Neuron (in vitro differentiated cells): Measurements from ENCODE around the gene KIF14.

ENCODE experiments used
- H2AFZ ChIP-seq: one replicate; pipeline ENCODE4 v1.6.1; 2013; ENCODE audit warnings: low read depth, mild to moderate bottlenecking, inconsistent platforms, low read length, moderate library complexity
- H3K27me3 ChIP-seq: one replicate; pipeline ENCODE4 v1.6.1; 2013; ENCODE audit warnings: low read length; ENCODE audit not compliant: insufficient read depth
- H3K36me3 ChIP-seq: one replicate; pipeline ENCODE4 v1.6.1; 2013; ENCODE audit warnings: low read length; ENCODE audit not compliant: insufficient read depth
- H3K4me1 ChIP-seq: one replicate; pipeline ENCODE4 v1.6.1; 2013; ENCODE audit warnings: low read length; ENCODE audit not compliant: insufficient read depth
- H3K4me3 ChIP-seq: 2 replicates; pipeline ENCODE4 v1.5.1; 2013; ENCODE audit warnings: mild to moderate bottlenecking, low read length, moderate library complexity
- H3K9me3 ChIP-seq: one replicate; pipeline ENCODE4 v1.6.1; 2013; ENCODE audit warnings: low read length

KIF14 gene

GRCh38 chr1:200550367-200550766, 70.2 kb downstream of the KIF14 start:
- Histone ChIP-seq H3K4me1 (no peaks in the 10 kb centered on the region), H3K27me3 (no peaks in the 10 kb centered on the region), H3K4me3 (no peak overlapping the region), H3K36me3 (peaks cover 7% of the 10 kb centered on the region), H2AFZ (no peak overlapping the region), H3K9me3 (no peaks in the 10 kb centered on the region)

- Histone ChIP-seq H3K9me3 (no peaks in the 10 kb centered on the region), H3K27me3 (no peaks in the 10 kb centered on the region), H3K36me3 (peaks cover 3% of the 10 kb centered on the region), H3K4me3 (no peak overlapping the region), H3K4me1 (no peaks in the 10 kb centered on the region), H2AFZ (no peak overlapping the region)
Measured at GRCh38 chr1:200547386-200547785, 73.2 kb downstream of the KIF14 start.

- Histone ChIP-seq H3K4me3 (no peak overlapping the region), H2AFZ (no peak overlapping the region), H3K4me1 (no peaks in the 10 kb centered on the region), H3K36me3 (peaks cover 3% of the 10 kb centered on the region), H3K9me3 (no peaks in the 10 kb centered on the region), H3K27me3 (no peaks in the 10 kb centered on the region)
Measured at GRCh38 chr1:200546577-200546976, 74.0 kb downstream of the KIF14 start.

GRCh38 chr1:200542162-200542561, 78.4 kb downstream of the KIF14 start:
- Histone ChIP-seq H3K36me3 (no peaks in the 10 kb centered on the region), H3K4me1 (no peaks in the 10 kb centered on the region), H3K4me3 (no peak overlapping the region), H2AFZ (no peak overlapping the region), H3K27me3 (no peaks in the 10 kb centered on the region), H3K9me3 (no peaks in the 10 kb centered on the region)

GRCh38 chr1:200540281-200540680, 80.3 kb downstream of the KIF14 start:
- no peaks in the 10 kb centered on the region for H3K4me1 ChIP-seq
- H3K36me3 ChIP-seq: no peaks in the 10 kb centered on the region

GRCh38 chr1:200538179-200538578, 82.4 kb downstream of the KIF14 start:
- H3K9me3 ChIP-seq: no peaks in the 10 kb centered on the region

More at GRCh38 chr1:200540281-200540680, 80.3 kb downstream of the KIF14 start:
- no peaks in the 10 kb centered on the region for H3K27me3 ChIP-seq
- H2AFZ ChIP-seq: no peak overlapping the region
- H3K4me3 ChIP-seq: no peak overlapping the region
- no peaks in the 10 kb centered on the region for H3K9me3 ChIP-seq

GRCh38 chr1:200535605-200536004, 84.9 kb downstream of the KIF14 start:
- H2AFZ ChIP-seq: no peak overlapping the region
- H3K4me1 ChIP-seq: peaks cover under 1% of the 10 kb centered on the region
- H3K4me3 ChIP-seq: no peak overlapping the region
- H3K9me3 ChIP-seq: no peaks in the 10 kb centered on the region
- no peaks in the 10 kb centered on the region for H3K36me3 ChIP-seq
- no peaks in the 10 kb centered on the region for H3K27me3 ChIP-seq

More at GRCh38 chr1:200538179-200538578, 82.4 kb downstream of the KIF14 start:
- Histone ChIP-seq H3K36me3 (no peaks in the 10 kb centered on the region), H2AFZ (no peak overlapping the region), H3K4me1 (no peaks in the 10 kb centered on the region), H3K27me3 (no peaks in the 10 kb centered on the region), H3K4me3 (no peak overlapping the region)

- Histone ChIP-seq H2AFZ (no peak overlapping the region), H3K9me3 (no peaks in the 10 kb centered on the region), H3K36me3 (no peaks in the 10 kb centered on the region), H3K27me3 (no peaks in the 10 kb centered on the region), H3K4me1 (peaks cover 2% of the 10 kb centered on the region), H3K4me3 (no peak overlapping the region)
Measured at GRCh38 chr1:200530623-200531261, 89.8 kb downstream of the KIF14 start.

GRCh38 chr1:200528858-200529606, 91.5 kb downstream of the KIF14 start:
- Histone ChIP-seq H3K9me3 (no peaks in the 10 kb centered on the region), H3K36me3 (no peaks in the 10 kb centered on the region), H3K27me3 (no peaks in the 10 kb centered on the region), H3K4me3 (no peak overlapping the region), H2AFZ (no peak overlapping the region), H3K4me1 (peaks cover 6% of the 10 kb centered on the region)

- Histone ChIP-seq H3K36me3 (no peaks in the 10 kb centered on the region), H3K4me1 (peaks cover 6% of the 10 kb centered on the region)
Measured at GRCh38 chr1:200527670-200528069, 92.9 kb downstream of the KIF14 start.

GRCh38 chr1:200526709-200527612, 93.6 kb downstream of the KIF14 start:
- peaks cover 6% of the 10 kb centered on the region for H3K4me1 ChIP-seq
- H3K9me3 ChIP-seq: no peaks in the 10 kb centered on the region
- H3K27me3 ChIP-seq: no peaks in the 10 kb centered on the region
- no peak overlapping the region for H2AFZ ChIP-seq
- no peaks in the 10 kb centered on the region for H3K36me3 ChIP-seq
- H3K4me3 ChIP-seq: no peak overlapping the region

More at GRCh38 chr1:200527670-200528069, 92.9 kb downstream of the KIF14 start:
- H2AFZ ChIP-seq: no peak overlapping the region
- no peak overlapping the region for H3K4me3 ChIP-seq
- H3K27me3 ChIP-seq: no peaks in the 10 kb centered on the region
- H3K9me3 ChIP-seq: no peaks in the 10 kb centered on the region

- Histone ChIP-seq H3K4me3 (no peak overlapping the region), H3K9me3 (no peaks in the 10 kb centered on the region), H2AFZ (no peak overlapping the region), H3K27me3 (no peaks in the 10 kb centered on the region), H3K36me3 (no peaks in the 10 kb centered on the region), H3K4me1 (peaks cover 3% of the 10 kb centered on the region)
Measured at GRCh38 chr1:200525090-200525987, 95.2 kb downstream of the KIF14 start.
